ENCODE measurements around the gene ZNF823.
"Not testable (repeated sequence)": the region's sequence is repeated elsewhere in the genome, so short reads cannot be mapped to it uniquely, and the experiment has no call there.

Gene ZNF823

DNA sequence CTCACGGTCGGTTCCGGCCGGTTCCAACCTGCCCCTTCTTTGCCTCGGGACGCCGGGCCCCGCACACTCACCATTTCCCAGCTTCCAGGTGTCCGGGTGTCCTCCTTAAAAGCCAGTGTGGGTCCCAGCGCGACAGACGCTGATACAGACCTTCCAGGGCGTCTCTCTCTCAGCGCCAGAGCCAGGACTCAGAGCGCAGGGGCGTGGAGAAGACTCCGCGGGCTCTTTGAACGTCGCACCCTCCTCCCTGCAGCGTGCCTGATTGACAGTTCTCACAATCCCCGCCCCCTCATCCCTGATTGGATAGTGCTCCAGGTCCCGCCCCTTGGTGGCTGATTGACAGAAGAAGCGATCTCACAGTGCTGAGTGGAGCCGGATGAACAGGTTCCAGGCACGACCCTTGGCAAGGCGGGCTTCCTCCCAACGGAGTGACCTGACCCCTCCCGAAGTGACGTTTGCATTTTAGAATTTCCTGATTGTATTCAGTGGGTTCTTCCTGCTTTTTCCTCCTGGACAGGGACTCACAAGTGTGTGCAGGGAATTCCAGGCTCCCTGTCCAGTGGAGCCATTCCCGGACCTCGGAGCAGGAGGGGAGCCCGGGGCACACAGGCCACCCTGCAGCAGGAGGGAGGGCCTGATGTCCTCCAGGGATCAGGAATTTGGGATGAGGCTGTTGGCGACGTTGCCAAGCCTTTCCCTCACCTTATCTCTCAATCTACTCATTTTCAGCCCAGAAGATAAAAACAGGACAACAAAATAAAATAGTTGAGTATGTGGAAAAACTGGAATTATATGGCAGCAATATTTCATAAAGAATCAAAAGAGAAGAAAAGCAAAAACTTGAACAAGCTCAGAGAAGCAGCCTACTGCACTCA, at the start of gene ZNF823:
Gene ZNF823, minus strand, starts transcription at position 201 of the 875 bp plus-strand sequence. Its CDS starts 127 bp downstream, at position 74.
- Histone ChIP-seq H3K9me3 (ENCODE audit: low read length) (no peaks in the 10 kb centered on the region), H3K4me3 (ENCODE audit: low read depth in 1 of 2, low read length in 2 of 2) (peak within 1 kb of the TSS; percentile 80 to 84), H3K27me3 (ENCODE audit: control insufficient read depth in 1 of 2, insufficient read depth in 2 of 2, low read length in 2 of 2) (no peaks in the 10 kb centered on the region), H3K9ac (ENCODE audit: low read length) (peak within 1 kb of the TSS; percentile 51), H3K4me1 (ENCODE audit: insufficient read depth, low read length) (peaks cover 7% of the 10 kb centered on the region), H3K27ac (ENCODE audit: low read depth, low read length) (peak within 1 kb of the TSS; percentile 74), H3K36me3 (ENCODE audit: insufficient read depth, low read length) (no peaks in the 10 kb centered on the region)

DNA sequence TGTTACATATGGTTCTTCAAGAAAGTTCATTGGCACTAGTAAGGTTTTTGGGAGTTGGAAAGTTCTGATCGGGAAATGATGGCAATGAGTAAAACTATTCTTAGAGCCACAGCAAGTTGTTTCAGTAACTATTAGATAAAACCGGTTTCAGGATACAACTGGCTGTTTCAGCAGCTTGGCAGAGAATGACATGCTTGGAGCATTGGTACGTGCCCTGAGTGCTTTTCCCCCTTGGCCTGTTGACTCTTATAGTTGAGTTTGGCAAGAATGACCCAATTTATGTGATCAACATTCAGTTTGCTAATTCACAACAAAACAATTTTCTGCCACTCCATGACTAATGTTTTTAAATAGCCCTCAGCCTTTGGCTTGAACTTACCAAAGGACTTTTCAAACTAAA, 48.8 kb upstream of the ZNF823 start:
- Histone ChIP-seq H3K4me1 (ENCODE audit: insufficient read depth, low read length) (no peaks in the 10 kb centered on the region), H3K4me3 (ENCODE audit: low read depth in 1 of 2, low read length in 2 of 2) (no peak overlapping the region), H3K27me3 (ENCODE audit: control insufficient read depth in 1 of 2, insufficient read depth in 2 of 2, low read length in 2 of 2) (no peaks in the 10 kb centered on the region), H3K27ac (ENCODE audit: low read depth, low read length) (no peak overlapping the region), H3K9ac (ENCODE audit: low read length) (no peak overlapping the region), H3K9me3 (ENCODE audit: low read length) (peaks cover 6% of the 10 kb centered on the region), H3K36me3 (ENCODE audit: insufficient read depth, low read length) (no peaks in the 10 kb centered on the region)

DNA sequence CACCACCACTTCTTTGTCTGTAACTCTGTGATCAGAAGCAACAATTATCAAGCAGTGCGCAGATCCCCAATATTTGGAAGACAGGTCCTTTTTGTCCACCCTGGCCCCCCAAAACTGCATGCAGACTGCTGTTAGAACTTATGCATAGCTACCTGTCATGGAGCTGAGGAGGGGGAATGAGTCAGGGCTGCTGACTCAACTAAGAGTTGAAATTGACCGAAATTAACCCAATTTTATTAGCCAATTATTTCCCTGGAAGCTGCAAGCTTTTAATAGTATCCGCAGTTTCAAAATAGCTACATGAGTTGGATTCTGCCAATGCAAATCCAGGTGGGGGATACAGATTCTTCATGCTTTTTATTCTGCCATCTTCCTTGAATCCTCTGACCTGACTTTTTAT, 45.6 kb upstream of the ZNF823 start:
- Histone ChIP-seq H3K4me1 (ENCODE audit: insufficient read depth, low read length) (no peaks in the 10 kb centered on the region), H3K9ac (ENCODE audit: low read length) (no peak overlapping the region), H3K4me3 (ENCODE audit: low read depth in 1 of 2, low read length in 2 of 2) (no peak overlapping the region), H3K36me3 (ENCODE audit: insufficient read depth, low read length) (peaks cover 22% of the 10 kb centered on the region), H3K27ac (ENCODE audit: low read depth, low read length) (no peak overlapping the region), H3K9me3 (ENCODE audit: low read length) (peaks cover 27% of the 10 kb centered on the region), H3K27me3 (ENCODE audit: control insufficient read depth in 1 of 2, insufficient read depth in 2 of 2, low read length in 2 of 2) (no peaks in the 10 kb centered on the region)

DNA sequence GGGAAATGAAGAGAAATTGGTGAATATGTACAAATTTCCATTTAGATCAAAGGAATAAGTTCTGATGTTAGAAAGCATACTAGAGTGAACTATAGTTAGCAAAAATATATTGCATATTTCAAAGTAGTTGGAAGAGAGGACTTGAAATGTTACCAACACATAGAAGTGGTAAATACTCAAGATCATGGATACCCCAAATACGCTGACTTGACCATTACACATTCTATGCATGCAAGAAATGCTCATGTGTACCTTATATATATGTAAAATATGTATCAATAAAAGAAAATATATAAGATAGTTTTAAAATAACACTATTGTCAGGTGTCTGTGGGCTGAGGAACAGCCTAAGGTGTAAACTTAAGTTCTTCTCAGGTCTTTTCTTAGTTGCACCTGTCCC, 45.0 kb upstream of the ZNF823 start:
- Histone ChIP-seq H3K36me3 (ENCODE audit: insufficient read depth, low read length) (peaks cover 26% of the 10 kb centered on the region), H3K9ac (ENCODE audit: low read length) (no peak overlapping the region), H3K27ac (ENCODE audit: low read depth, low read length) (no peak overlapping the region), H3K4me1 (ENCODE audit: insufficient read depth, low read length) (no peaks in the 10 kb centered on the region), H3K4me3 (ENCODE audit: low read depth in 1 of 2, low read length in 2 of 2) (no peak overlapping the region), H3K9me3 (ENCODE audit: low read length) (peaks cover 27% of the 10 kb centered on the region), H3K27me3 (ENCODE audit: control insufficient read depth in 1 of 2, insufficient read depth in 2 of 2, low read length in 2 of 2) (no peaks in the 10 kb centered on the region)

DNA sequence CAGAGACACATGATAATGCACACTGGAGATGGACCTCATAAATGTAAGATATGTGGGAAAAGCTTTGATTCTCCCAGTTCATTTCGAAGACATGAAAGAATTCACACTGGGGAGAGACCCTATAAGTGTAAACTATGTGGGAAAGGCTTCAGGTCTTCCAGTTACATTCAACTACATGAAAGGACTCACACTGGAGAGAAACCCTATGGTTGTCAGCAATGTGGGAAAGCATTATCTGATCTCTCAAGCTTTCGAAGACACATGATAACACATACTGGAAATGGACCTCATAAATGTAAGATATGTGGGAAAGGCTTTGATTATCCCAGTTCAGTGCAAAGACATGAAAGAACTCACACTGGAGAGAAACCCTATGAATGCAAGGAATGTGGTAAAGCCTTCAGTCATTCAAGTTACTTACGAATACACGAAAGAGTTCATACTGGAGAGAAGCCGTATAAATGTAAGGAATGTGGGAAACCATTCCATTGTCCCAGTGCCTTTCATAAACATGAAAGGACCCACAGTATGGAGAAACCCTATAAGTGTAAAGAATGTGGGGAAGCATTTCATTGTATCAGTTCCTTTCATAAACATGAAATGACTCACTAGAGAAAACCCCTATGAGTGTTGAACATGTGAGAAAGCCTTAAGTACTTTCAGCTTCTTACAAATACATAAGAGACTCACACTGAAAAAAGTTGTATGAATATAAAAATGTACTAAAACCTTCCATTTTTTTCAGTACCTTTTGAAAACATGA, 42.7 kb upstream of the ZNF823 start:
- peaks cover 20% of the 10 kb centered on the region for H3K9me3 ChIP-seq (ENCODE audit: low read length)
- H3K4me1 ChIP-seq (ENCODE audit: insufficient read depth, low read length) = no peaks in the 10 kb centered on the region
- H3K4me3 ChIP-seq (ENCODE audit: low read depth in 1 of 2, low read length in 2 of 2) = peak overlapping the region in 1 of 2 donors; percentile 12
- H3K27ac ChIP-seq (ENCODE audit: low read depth, low read length) = no peak overlapping the region
- H3K36me3 ChIP-seq (ENCODE audit: insufficient read depth, low read length) = peaks cover 36% of the 10 kb centered on the region
- H3K9ac ChIP-seq (ENCODE audit: low read length) = no peak overlapping the region
- H3K27me3 ChIP-seq (ENCODE audit: control insufficient read depth in 1 of 2, insufficient read depth in 2 of 2, low read length in 2 of 2) = no peaks in the 10 kb centered on the region

DNA sequence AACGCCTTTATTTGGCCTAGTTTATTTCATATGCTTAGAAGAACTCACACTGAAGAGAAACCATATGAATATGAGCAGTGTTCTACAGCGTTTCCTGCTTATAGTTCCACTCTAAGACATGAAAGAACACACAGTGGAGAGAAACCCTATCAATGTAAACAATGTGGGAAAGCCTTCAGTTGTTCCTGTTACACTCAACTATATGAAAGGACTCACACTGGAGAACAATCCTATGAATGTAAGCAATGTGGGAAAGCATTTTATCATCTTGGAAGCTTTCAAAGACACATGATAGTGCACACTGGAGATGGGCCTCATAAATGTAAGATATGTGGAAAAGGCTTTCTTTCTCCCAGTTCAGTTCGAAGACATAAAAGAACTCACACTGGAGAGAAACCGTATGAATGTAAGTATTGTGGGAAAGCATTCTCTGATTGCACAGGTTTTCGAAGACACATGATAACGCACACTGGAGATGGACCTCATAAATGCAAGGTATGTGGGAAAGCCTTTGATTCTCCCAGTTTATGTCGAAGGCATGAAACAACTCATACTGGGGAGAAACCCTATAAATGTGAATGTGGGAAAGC, 41.8 kb upstream of the ZNF823 start:
- Histone ChIP-seq H3K4me3 (ENCODE audit: low read depth in 1 of 2, low read length in 2 of 2) (peak overlapping the region in 1 of 2 donors; percentile 12), H3K9ac (ENCODE audit: low read length) (no peak overlapping the region), H3K4me1 (ENCODE audit: insufficient read depth, low read length) (no peaks in the 10 kb centered on the region), H3K9me3 (ENCODE audit: low read length) (peaks cover 20% of the 10 kb centered on the region), H3K27me3 (ENCODE audit: control insufficient read depth in 1 of 2, insufficient read depth in 2 of 2, low read length in 2 of 2) (no peaks in the 10 kb centered on the region), H3K36me3 (ENCODE audit: insufficient read depth, low read length) (peaks cover 36% of the 10 kb centered on the region), H3K27ac (ENCODE audit: low read depth, low read length) (no peak overlapping the region)

DNA sequence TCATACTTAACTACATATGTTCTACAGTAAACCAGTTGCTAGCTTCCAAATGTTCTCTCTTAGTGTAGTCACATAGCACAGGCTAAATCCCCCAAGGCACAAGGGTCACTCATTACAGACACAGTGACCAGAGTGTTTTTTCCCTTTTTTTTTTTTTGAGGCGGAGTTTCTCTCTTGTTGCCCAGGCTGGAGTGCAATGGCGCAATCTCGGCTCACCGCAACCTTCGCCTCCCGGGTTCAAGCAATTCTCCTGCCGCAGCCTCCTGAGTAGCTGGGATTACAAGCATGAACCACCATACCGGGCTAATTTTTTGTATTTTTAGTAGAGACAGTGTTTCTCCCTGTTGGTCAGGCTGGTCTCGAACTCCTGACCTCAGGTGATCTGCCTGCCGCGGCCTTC, 37.9 kb upstream of the ZNF823 start:
- H3K27me3 ChIP-seq (ENCODE audit: control insufficient read depth in 1 of 2, insufficient read depth in 2 of 2, low read length in 2 of 2); H3K9ac ChIP-seq (ENCODE audit: low read length); H3K4me1 ChIP-seq (ENCODE audit: insufficient read depth, low read length); H3K27ac ChIP-seq (ENCODE audit: low read depth, low read length); H3K4me3 ChIP-seq (ENCODE audit: low read depth in 1 of 2, low read length in 2 of 2): not testable (repeated sequence)
- Histone ChIP-seq H3K36me3 (ENCODE audit: insufficient read depth, low read length) (peaks cover 34% of the 10 kb centered on the region), H3K9me3 (ENCODE audit: low read length) (peaks cover 19% of the 10 kb centered on the region)

DNA sequence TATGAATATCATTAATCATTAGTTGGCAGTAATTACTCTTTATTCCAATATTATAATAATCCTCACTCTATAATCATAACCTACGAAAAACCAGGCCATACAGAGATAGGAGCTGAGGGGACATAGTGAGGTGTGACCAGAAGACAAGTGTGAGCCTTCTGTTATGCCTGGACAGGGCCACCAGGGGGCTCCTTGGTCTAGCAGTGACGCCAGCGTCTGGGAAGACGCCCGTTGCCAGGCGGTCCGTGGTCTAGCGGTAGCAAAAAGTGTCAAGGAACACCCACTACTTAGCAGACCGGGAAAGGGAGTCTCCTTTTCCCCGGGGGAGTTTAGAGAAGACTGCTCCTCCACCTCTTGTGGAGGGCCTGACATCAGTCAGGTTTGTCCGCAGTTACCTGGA, 32.8 kb upstream of the ZNF823 start:
- not testable (repeated sequence) for H3K27ac ChIP-seq (ENCODE audit: low read depth, low read length)

DNA sequence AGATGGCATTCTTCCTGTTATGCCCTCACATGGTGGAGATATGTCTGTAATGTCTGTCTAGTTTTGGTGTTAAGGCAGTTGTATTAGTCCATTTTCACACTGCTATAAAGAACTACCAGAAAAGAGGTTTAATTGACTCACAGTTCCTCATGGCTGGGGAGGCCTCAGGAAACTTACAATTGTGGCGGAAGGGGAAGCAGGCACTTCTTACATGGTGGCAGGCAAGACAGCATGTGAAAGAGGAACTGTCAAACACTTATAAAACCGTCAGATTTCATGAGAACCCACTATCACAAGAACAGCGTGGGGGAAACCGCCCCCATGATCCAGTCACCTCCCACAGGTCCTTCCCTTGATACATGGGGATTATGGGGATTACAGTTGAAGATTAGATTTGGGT, 31.2 kb upstream of the ZNF823 start:
- Histone ChIP-seq H3K27ac (ENCODE audit: low read depth, low read length) (no peak overlapping the region), H3K9me3 (ENCODE audit: low read length) (no peaks in the 10 kb centered on the region), H3K27me3 (ENCODE audit: control insufficient read depth in 1 of 2, insufficient read depth in 2 of 2, low read length in 2 of 2) (no peaks in the 10 kb centered on the region), H3K36me3 (ENCODE audit: insufficient read depth, low read length) (no peaks in the 10 kb centered on the region), H3K9ac (ENCODE audit: low read length) (no peak overlapping the region), H3K4me3 (ENCODE audit: low read depth in 1 of 2, low read length in 2 of 2) (no peak overlapping the region), H3K4me1 (ENCODE audit: insufficient read depth, low read length) (peaks cover 11% of the 10 kb centered on the region)

More for the DNA sequence above, 32.8 kb upstream of the ZNF823 start:
- H3K4me1 ChIP-seq (ENCODE audit: insufficient read depth, low read length) = peaks cover 11% of the 10 kb centered on the region
- H3K4me3 ChIP-seq (ENCODE audit: low read depth in 1 of 2, low read length in 2 of 2); H3K27me3 ChIP-seq (ENCODE audit: control insufficient read depth in 1 of 2, insufficient read depth in 2 of 2, low read length in 2 of 2); H3K9ac ChIP-seq (ENCODE audit: low read length); H3K9me3 ChIP-seq (ENCODE audit: low read length); H3K36me3 ChIP-seq (ENCODE audit: insufficient read depth, low read length): not testable (repeated sequence)

DNA sequence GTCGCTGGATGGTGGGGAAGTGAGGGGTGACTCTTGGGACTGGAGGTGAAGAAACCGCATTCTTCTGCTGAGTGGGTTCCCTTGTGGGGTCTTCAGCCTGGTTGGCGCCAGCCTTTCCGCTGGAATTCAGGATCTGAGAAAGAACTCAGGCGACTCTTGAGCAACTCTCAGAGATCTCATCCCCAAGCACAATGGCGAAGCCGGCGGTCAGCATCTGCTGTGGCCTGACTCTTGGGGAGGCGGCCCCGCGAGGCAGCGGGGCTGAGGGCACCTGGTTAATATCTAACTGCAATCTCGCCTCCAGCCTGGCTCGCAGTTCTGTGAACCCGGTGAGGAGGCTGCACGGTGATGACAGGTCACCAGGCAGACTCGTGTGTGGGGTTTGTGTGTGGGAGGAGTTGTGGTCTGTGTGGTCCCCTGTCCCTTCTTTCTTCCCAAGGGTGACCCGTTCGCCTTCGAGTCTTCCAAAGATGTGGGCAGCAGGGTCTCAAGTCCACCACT, 28.9 kb upstream of the ZNF823 start:
- no peaks in the 10 kb centered on the region for H3K36me3 ChIP-seq (ENCODE audit: insufficient read depth, low read length)
- H3K9ac ChIP-seq (ENCODE audit: low read length) = peak overlapping the region; percentile 69
- no peaks in the 10 kb centered on the region for H3K9me3 ChIP-seq (ENCODE audit: low read length)
- peaks cover 11% of the 10 kb centered on the region for H3K4me1 ChIP-seq (ENCODE audit: insufficient read depth, low read length)
- peak overlapping the region; percentile 90 for H3K27ac ChIP-seq (ENCODE audit: low read depth, low read length)
- H3K27me3 ChIP-seq (ENCODE audit: control insufficient read depth in 1 of 2, insufficient read depth in 2 of 2, low read length in 2 of 2) = no peaks in the 10 kb centered on the region
- peak overlapping the region; percentile 68 to 98 for H3K4me3 ChIP-seq (ENCODE audit: low read depth in 1 of 2, low read length in 2 of 2)
